Activated CD4-positive, alpha-beta T cell treated with anti-CD3 and anti-CD28 coated beads for 36 hours (primary cell): ENCODE measurements around the gene C19orf47. TPM values are rescaled to one million over a fixed set of nuclear protein-coding genes. Genes with fewer than 3 reads are reported as not detected.

ENCODE experiments used
- ATAC-seq: fragments of 200-7000 bp; cut with Tn5 transposase; one replicate; pipeline ENCODE4 v1.10.0; 2021; ENCODE audit warnings: mild to moderate bottlenecking, moderate library complexity
- CTCF ChIA-PET: fragments of 350-600 bp; sonication (Branson Sonifier 250); formaldehyde crosslinking; loops from one replicate; lab custom pipeline; 2021; ENCODE audit warnings: antibody characterized with exemption; lab: Charles Lee
- POLR2A ChIA-PET: fragments of 350-600 bp; sonication (Branson Sonifier 250); formaldehyde crosslinking; loops from one replicate; lab custom pipeline; 2021; ENCODE audit warnings: antibody characterized with exemption, inconsistent platforms; lab: Charles Lee
- DNase-seq: peaks from one replicate; pipeline ENCODE4 v3.0.0-alpha.2; 2020
- H3K27ac Mint-ChIP-seq: one replicate; pipeline ENCODE4 v1.8.0; 2021; ENCODE audit warnings: mixed read lengths
- H3K27me3 Mint-ChIP-seq: one replicate; pipeline ENCODE4 v1.8.0; 2021; ENCODE audit warnings: mixed read lengths
- H3K36me3 Mint-ChIP-seq: one replicate; pipeline ENCODE4 v1.8.0; 2021; ENCODE audit warnings: low read depth, mixed read lengths
- H3K4me1 Mint-ChIP-seq: one replicate; pipeline ENCODE4 v1.8.0; 2021; ENCODE audit warnings: mixed read lengths
- H3K4me3 Mint-ChIP-seq: one replicate; pipeline ENCODE4 v1.8.0; 2021; ENCODE audit warnings: mild to moderate bottlenecking, moderate library complexity, mixed read lengths
- H3K9me3 Mint-ChIP-seq: one replicate; pipeline ENCODE4 v1.8.0; 2021; ENCODE audit warnings: low read depth, mixed read lengths
- intact Hi-C, 2 experiments: fragments of 100-400 bp; cut with DNase I in 1 of 2; cut with micrococcal nuclease in 1 of 2; formaldehyde crosslinking; loops; one replicate each; pipeline versions ENCODE4 v1.14.2 to v1.15.1; 2022 to 2024; cut with DNase I, micrococcal nuclease
- total RNA-seq, 2 experiments: library from RNA; stranded (reverse); gene quantifications; one replicate each; pipeline ENCODE4 v1.2.3, GENCODE V29; 2021

The C19orf47 gene
- 10 to 100 TPM; 15.8 to 17.7 TPM for total RNA-seq

DNA sequence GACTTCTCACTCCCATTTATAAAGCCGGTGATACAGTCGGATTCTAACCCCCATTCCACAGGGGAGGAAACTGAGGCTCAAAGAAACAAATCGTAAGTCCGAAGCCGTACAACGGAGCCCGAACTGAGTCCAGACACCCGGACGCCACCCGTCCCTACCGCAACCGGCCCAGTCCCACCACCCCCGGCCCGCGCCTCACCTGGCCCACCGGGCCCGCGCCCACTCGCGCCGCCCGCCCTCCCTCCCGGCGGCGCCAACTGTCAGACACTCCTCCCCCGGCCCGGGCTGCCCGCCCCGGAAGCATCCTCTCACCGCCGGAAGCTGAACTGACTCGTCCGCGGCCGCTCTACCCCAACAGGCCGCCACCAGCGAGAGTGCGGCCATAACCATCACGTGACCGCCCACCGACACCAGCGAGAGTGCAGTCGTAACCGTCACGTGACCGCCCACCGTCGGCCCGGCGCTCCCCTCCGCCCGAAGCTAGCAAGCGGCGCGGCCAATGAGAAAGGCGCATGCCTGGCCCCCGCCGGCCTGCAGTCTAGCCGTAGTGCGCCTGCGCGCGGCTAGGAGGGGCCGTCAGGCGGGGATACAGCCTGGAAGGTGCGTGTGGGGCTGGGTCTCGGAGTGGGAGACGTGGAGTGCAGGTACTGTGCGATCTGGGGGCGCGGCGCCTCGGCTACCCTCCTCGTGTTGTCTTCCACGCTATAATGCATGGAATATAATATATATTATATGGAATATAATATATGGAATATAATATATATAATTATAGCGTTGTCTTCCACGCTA, at the start of gene C19orf47, which contains the start of gene PLD3:
C19orf47 (minus strand) TSS at position 273 of the 789 bp plus-strand sequence. CDS start 6,540 bp downstream, outside the sequence.
PLD3 (plus strand) TSS at position 571 of the 789 bp plus-strand sequence. CDS start 17,789 bp downstream, outside the sequence.
- ChIA-PET POLR2A (interaction anchor here (0.6 to 1.2 kb wide), 3 partner anchors 118 to 381 kb away, joined by 3 read pairs; partner anchors contain the start of gene BLVRB), CTCF (interaction anchor here (0.6 to 1.5 kb wide), 4 partner anchors 43 to 881 kb away, joined by 3 to 7 read pairs (median 3); no protein-coding TSS in a partner anchor)
- Mint-ChIP-seq H3K4me3 (peak within 1 kb of the TSS; percentile 96), H3K36me3 (no peaks in the 10 kb centered on the region), H3K27me3 (no peaks in the 10 kb centered on the region), H3K4me1 (peaks cover 26% of the 10 kb centered on the region), H3K27ac (peak within 1 kb of the TSS; percentile 91), H3K9me3 (no peaks in the 10 kb centered on the region)
- DNase-seq (peak; percentile 100), ATAC-seq (peak; percentile 97)
- intact Hi-C loops, result loop anchor here (1.0 to 5.0 kb wide), 20 partner anchors 17 to 1007 kb away; partner anchors contain the start of genes AKT2 (in 2 of the 2), SERTAD3 (in 2 of the 2), SHKBP1 (in 2 of the 2) and ACTMAP (in 1 of the 2)

DNA sequence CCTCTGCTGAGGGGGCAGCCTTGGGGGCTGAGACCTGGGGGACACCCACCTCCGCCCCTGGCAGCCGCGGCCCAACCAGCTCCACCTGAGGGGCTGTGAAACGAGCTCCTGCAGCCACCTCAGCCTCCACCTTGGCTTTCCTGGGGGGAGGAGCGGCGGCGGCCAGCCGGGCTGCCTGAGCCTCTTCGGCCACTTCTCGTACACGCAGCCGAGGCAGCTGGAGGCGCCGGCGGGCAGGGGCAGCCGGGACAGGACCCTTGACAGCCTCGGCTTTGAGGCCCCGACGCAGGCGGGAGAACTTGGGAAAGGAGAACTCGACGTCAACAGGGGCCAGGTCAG, 49.3 kb upstream of the C19orf47 start:
- POLR2A ChIA-PET, result no interaction called here

GRCh38 chr19:40396886-40397567, 48.8 kb upstream of the C19orf47 start:
- no peaks in the 10 kb centered on the region for H3K9me3 Mint-ChIP-seq
- ChIA-PET POLR2A (no interaction called here), CTCF (no interaction called here)
- no peaks in the 10 kb centered on the region for H3K27me3 Mint-ChIP-seq
- H3K4me1 Mint-ChIP-seq, result peaks cover 12% of the 10 kb centered on the region
- no peak for ATAC-seq
- no peak overlapping the region for H3K4me3 Mint-ChIP-seq
- H3K27ac Mint-ChIP-seq, result no peak overlapping the region
- no peaks in the 10 kb centered on the region for H3K36me3 Mint-ChIP-seq
- DNase-seq, result no peak
- intact Hi-C loops, result no loop called here

More for the DNA sequence above, 49.3 kb upstream of the C19orf47 start:
- no peak for ATAC-seq
- no peak for DNase-seq
- no peak overlapping the region for H3K27ac Mint-ChIP-seq
- CTCF ChIA-PET, result no interaction called here
- peaks cover 12% of the 10 kb centered on the region for H3K4me1 Mint-ChIP-seq
- no peaks in the 10 kb centered on the region for H3K36me3 Mint-ChIP-seq
- intact Hi-C loops, result no loop called here
- no peaks in the 10 kb centered on the region for H3K27me3 Mint-ChIP-seq
- H3K9me3 Mint-ChIP-seq, result no peaks in the 10 kb centered on the region
- no peak overlapping the region for H3K4me3 Mint-ChIP-seq

GRCh38 chr19:40395956-40396355, 47.8 kb upstream of the C19orf47 start:
- Mint-ChIP-seq H3K27me3 (no peaks in the 10 kb centered on the region), H3K4me3 (no peak overlapping the region), H3K9me3 (no peaks in the 10 kb centered on the region), H3K4me1 (peaks cover 12% of the 10 kb centered on the region), H3K27ac (no peak overlapping the region), H3K36me3 (no peaks in the 10 kb centered on the region)
- ATAC-seq (no peak), DNase-seq (no peak)
- ChIA-PET POLR2A (no interaction called here), CTCF (interaction anchor here (0.6 to 1.2 kb wide), 2 partner anchors 18 to 288 kb away, joined by 3 read pairs; partner anchors contain the start of gene PRX)
- intact Hi-C loops, result no loop called here

DNA sequence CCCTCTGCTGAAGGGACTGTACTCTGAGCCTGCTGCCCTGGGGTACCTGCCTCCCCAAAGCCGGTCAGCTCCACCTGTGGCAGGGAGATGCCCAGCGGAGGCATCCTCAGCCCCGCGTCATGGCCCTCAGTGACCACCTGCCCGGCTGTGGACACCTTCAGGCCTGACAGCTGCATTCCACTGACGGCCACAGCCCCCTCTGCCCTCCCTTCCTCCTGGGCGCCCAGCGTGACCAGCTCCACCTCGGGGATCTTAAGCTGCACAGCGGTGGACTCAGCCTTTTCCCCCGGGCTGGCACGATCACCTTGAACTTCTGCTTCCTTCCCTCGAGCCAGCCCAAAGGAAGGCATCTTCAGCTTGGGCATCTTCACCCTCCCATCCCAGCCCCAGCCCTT, 46.6 kb upstream of the C19orf47 start:
- ChIA-PET CTCF (interaction anchor here (1.2 kb wide), 1 partner anchor 19 kb away, joined by 3 read pairs; the partner anchor contains the start of gene PRX), POLR2A (no interaction called here)
- DNase-seq (no peak), ATAC-seq (no peak)
- no peaks in the 10 kb centered on the region for H3K27me3 Mint-ChIP-seq
- H3K9me3 Mint-ChIP-seq, result no peaks in the 10 kb centered on the region
- intact Hi-C loops, result no loop called here
- no peaks in the 10 kb centered on the region for H3K36me3 Mint-ChIP-seq
- no peak overlapping the region for H3K27ac Mint-ChIP-seq
- H3K4me1 Mint-ChIP-seq, result peaks cover 12% of the 10 kb centered on the region
- no peak overlapping the region for H3K4me3 Mint-ChIP-seq

GRCh38 chr19:40393894-40394815, 46.0 kb upstream of the C19orf47 start:
- ChIA-PET POLR2A (no interaction called here), CTCF (no interaction called here)
- intact Hi-C loops, result no loop called here
- Mint-ChIP-seq H3K36me3 (no peaks in the 10 kb centered on the region), H3K4me3 (no peak overlapping the region), H3K4me1 (peaks cover 10% of the 10 kb centered on the region), H3K9me3 (no peaks in the 10 kb centered on the region), H3K27ac (no peak overlapping the region), H3K27me3 (no peaks in the 10 kb centered on the region)
- ATAC-seq (no peak), DNase-seq (no peak)

DNA sequence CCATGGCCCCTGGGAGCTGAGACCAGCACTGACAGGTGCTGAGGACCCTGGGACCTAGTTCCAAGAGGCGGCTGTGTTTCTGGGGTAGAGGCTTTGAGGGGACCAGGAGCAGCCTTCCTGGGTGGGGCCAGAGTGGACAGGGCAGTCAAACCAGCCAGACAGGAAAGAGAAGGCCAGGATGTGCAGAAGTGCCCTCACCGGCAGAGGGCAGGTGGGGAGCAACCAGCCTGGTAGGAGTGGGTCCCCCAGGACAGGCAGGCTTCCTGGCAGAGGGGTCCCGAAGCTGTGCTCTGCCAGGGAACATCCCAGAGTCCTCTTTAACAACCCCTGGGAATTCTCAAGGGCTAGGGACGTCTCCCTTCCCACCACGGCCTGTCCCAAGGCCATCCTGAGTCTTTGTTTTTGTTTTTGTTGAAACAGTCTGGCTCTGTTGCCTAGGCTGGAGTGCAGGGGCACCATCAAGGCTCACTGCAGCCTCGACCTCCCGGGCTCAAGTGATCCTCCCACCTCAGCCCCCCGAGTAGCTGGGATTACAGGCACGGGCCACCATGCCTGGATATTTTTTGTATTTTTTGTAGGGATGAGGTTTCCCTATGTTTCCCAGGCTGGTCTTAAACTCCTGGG, 44.8 kb upstream of the C19orf47 start:
- Mint-ChIP-seq H3K4me3 (no peak overlapping the region), H3K4me1 (no peaks in the 10 kb centered on the region), H3K9me3 (no peaks in the 10 kb centered on the region), H3K27ac (no peak overlapping the region), H3K36me3 (no peaks in the 10 kb centered on the region), H3K27me3 (no peaks in the 10 kb centered on the region)
- ATAC-seq (no peak), DNase-seq (no peak)
- ChIA-PET CTCF (no interaction called here), POLR2A (no interaction called here)
- intact Hi-C loops, result no loop called here

GRCh38 chr19:40392123-40392522, 43.9 kb upstream of the C19orf47 start:
- H3K36me3 Mint-ChIP-seq, result no peaks in the 10 kb centered on the region
- intact Hi-C loops, result no loop called here
- H3K4me3 Mint-ChIP-seq, result no peak overlapping the region
- DNase-seq, result no peak
- H3K27me3 Mint-ChIP-seq, result no peaks in the 10 kb centered on the region
- H3K9me3 Mint-ChIP-seq, result no peaks in the 10 kb centered on the region
- no peak for ATAC-seq
- ChIA-PET CTCF (no interaction called here), POLR2A (no interaction called here)
- H3K27ac Mint-ChIP-seq, result no peak overlapping the region
- H3K4me1 Mint-ChIP-seq, result no peaks in the 10 kb centered on the region

DNA sequence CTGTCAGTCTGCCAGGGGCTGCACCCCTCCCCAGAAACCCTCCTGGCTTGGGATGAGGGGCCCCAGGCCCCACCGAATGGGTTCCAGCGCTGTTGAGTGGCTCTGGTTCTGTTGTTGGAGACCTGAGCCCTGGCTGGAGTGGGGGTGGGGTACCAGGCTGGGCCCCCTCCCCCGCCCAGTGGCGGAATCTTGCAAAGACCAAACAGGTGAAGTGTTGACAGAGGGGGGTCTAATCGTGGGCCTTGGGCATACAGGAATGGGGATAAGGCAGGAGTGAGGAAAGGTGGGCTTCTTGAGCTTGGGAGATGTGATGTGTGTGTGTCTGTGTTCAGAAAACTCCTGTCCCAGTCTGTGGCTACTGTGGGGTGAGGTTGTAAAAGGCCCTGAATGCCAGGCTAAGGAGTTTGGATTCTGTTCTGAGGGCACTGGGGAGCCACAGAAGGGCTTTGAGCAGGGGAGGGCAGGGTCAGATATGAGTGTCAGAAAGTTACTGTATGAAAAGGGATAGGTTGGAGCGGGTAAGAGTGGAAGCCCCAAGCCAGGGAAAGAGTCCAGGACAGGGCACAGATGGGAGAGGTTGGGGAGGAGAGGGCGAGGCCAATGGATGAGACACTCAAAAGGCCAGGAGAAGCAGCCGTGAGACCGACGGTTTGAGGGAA, 42.0 kb upstream of the C19orf47 start, which contains the start of gene HIPK4:
HIPK4 (minus strand) TSS at position 98 of the 659 bp plus-strand sequence. CDS start 279 bp downstream, outside the sequence.
- intact Hi-C loops, result no loop called here
- no peak for DNase-seq
- ChIA-PET CTCF (no interaction called here), POLR2A (no interaction called here)
- no peak for ATAC-seq
- no peak within 1 kb of the TSS for H3K27ac Mint-ChIP-seq
- H3K4me1 Mint-ChIP-seq, result no peaks in the 10 kb centered on the region
- no peaks in the 10 kb centered on the region for H3K9me3 Mint-ChIP-seq
- H3K36me3 Mint-ChIP-seq, result no peaks in the 10 kb centered on the region
- H3K27me3 Mint-ChIP-seq, result no peaks in the 10 kb centered on the region
- H3K4me3 Mint-ChIP-seq, result no peak within 1 kb of the TSS

- no peaks in the 10 kb centered on the region for H3K27me3 Mint-ChIP-seq
- H3K4me3 Mint-ChIP-seq, result no peak overlapping the region
- no peaks in the 10 kb centered on the region for H3K4me1 Mint-ChIP-seq
- intact Hi-C loops, result no loop called here
- H3K36me3 Mint-ChIP-seq, result no peaks in the 10 kb centered on the region
- no peak overlapping the region for H3K27ac Mint-ChIP-seq
- ChIA-PET POLR2A (no interaction called here), CTCF (no interaction called here)
- ATAC-seq (no peak), DNase-seq (no peak)
- no peaks in the 10 kb centered on the region for H3K9me3 Mint-ChIP-seq
Observed at GRCh38 chr19:40389404-40390083, 41.3 kb upstream of the C19orf47 start.
